ENCODE results near the gene INO80. TPM values are rescaled to one million over a fixed set of nuclear protein-coding genes. Genes with fewer than 3 reads are reported as not detected.

The INO80 gene
- total RNA-seq, 4 donors from 2014 or later, result 22.3 to 44.3 (median 31.1) TPM

- intact Hi-C loops (cut with DNase I; ENCODE audit: low total_unique reads), result no loop called here
- TF ChIP-seq POLR2A (IDR thresholded peaks at IDR 0.05) (no peak), CTCF (IDR thresholded peaks at IDR 0.05) (no peak)
- DNase-seq (ENCODE audit: low spot score in 2 of 2), result no peak
- WGBS, 2 donors, result 85 to 94% methylated on average over 1 of the region's 1 CpG
- H3K4me3 ChIP-seq (ENCODE audit: low read depth, poor library complexity, severe bottlenecking), result no peak overlapping the region
These were observed 67.2 kb downstream of the INO80 start for GRCh38 chr15:41048852-41049251.

GRCh38 chr15:41048397-41048796 is 67.7 kb downstream of the INO80 start:
- intact Hi-C loops (cut with DNase I; ENCODE audit: low total_unique reads), result no loop called here
- TF ChIP-seq CTCF (IDR thresholded peaks at IDR 0.05), result no peak
- TF ChIP-seq POLR2A (IDR thresholded peaks at IDR 0.05), result no peak
- no peak overlapping the region for H3K4me3 ChIP-seq (ENCODE audit: low read depth, poor library complexity, severe bottlenecking)
- no peak for DNase-seq (ENCODE audit: low spot score in 2 of 2)

- no peak overlapping the region for H3K4me3 ChIP-seq (ENCODE audit: low read depth, poor library complexity, severe bottlenecking)
- intact Hi-C loops (cut with DNase I; ENCODE audit: low total_unique reads), result no loop called here
- TF ChIP-seq CTCF (IDR thresholded peaks at IDR 0.05) (no peak), POLR2A (IDR thresholded peaks at IDR 0.05) (no peak)
- DNase-seq (ENCODE audit: low spot score in 2 of 2), result no peak
- 100% methylated on average over 1 of the region's 1 CpG for WGBS, 2 donors
These were observed 68.6 kb downstream of the INO80 start for GRCh38 chr15:41047474-41047873.

GRCh38 chr15:41043276-41043951 is 72.7 kb downstream of the INO80 start:
- 80 to 94% methylated on average over 1 of the region's 1 CpG for WGBS, 2 donors
- no peak overlapping the region for H3K4me3 ChIP-seq (ENCODE audit: low read depth, poor library complexity, severe bottlenecking)
- intact Hi-C loops (cut with DNase I; ENCODE audit: low total_unique reads), result no loop called here
- no peak for TF ChIP-seq POLR2A (IDR thresholded peaks at IDR 0.05)
- no peak for TF ChIP-seq CTCF (IDR thresholded peaks at IDR 0.05)
- no peak for DNase-seq (ENCODE audit: low spot score in 2 of 2)

- H3K4me3 ChIP-seq (ENCODE audit: low read depth, poor library complexity, severe bottlenecking), result no peak overlapping the region
- TF ChIP-seq POLR2A (IDR thresholded peaks at IDR 0.05) (no peak), CTCF (IDR thresholded peaks at IDR 0.05) (no peak)
- WGBS, 2 donors, result 92 to 93% methylated on average over 5 of the region's 5 CpGs
- intact Hi-C loops (cut with DNase I; ENCODE audit: low total_unique reads), result no loop called here
- no peak for DNase-seq (ENCODE audit: low spot score in 2 of 2)
These were observed 73.2 kb downstream of the INO80 start for GRCh38 chr15:41042851-41043250.

- no peak overlapping the region for H3K4me3 ChIP-seq (ENCODE audit: low read depth, poor library complexity, severe bottlenecking)
- intact Hi-C loops (cut with DNase I; ENCODE audit: low total_unique reads), result no loop called here
- no peak for TF ChIP-seq POLR2A (IDR thresholded peaks at IDR 0.05)
- no peak for DNase-seq (ENCODE audit: low spot score in 2 of 2)
These were observed 77.0 kb downstream of the INO80 start for GRCh38 chr15:41039121-41039520.
